ENCODE results near the gene TWNK. TPM values are rescaled to one million over a fixed set of nuclear protein-coding genes. Genes with fewer than 3 reads are reported as not detected.
A peak's percentile ranks its signal among the peaks of the same experiment; 100 is the strongest.

TWNK gene
- total RNA-seq, 2 experiments from 2014 or later, result 2.7 to 2.8 TPM

GRCh38 chr10:100984672-100985177 is 2.6 kb upstream of the TWNK start:
- Histone ChIP-seq H3K4me1 (ENCODE audit: insufficient read depth, low read length) (peaks cover 35% of the 10 kb centered on the region), H3K27ac (ENCODE audit: low read depth in 1 of 2, low read length in 2 of 2) (no peak overlapping the region), H3K36me3 (ENCODE audit: insufficient read depth, low read length) (peaks cover 50% of the 10 kb centered on the region), H3K27me3 (ENCODE audit: control insufficient read depth in 1 of 2, insufficient read depth in 2 of 2, low read length in 2 of 2) (no peaks in the 10 kb centered on the region), H3K4me3 (ENCODE audit: low read length) (no peak overlapping the region), H3K9me3 (ENCODE audit: control insufficient read depth in 1 of 2, insufficient read depth in 1 of 2, low read length in 2 of 2) (no peaks in the 10 kb centered on the region)
- Mint-ChIP-seq H3K9me3 (no peaks in the 10 kb centered on the region), H3K4me3 (peak overlapping the region; percentile 11), H3K27me3 (no peaks in the 10 kb centered on the region), H3K4me1 (ENCODE audit: low read depth) (peaks cover 17% of the 10 kb centered on the region), H3K36me3 (ENCODE audit: low read depth) (peaks cover 71% of the 10 kb centered on the region), H3K27ac (no peak overlapping the region)
- no peak for TF ChIP-seq CTCF (IDR thresholded peaks at IDR 0.05)
- intact Hi-C loops (cut with DNase I, micrococcal nuclease), result loop anchor here in 1 of 2 experiments (5.0 kb wide), 1 partner anchor 447 kb away; the partner anchor contains the start of gene HIF1AN
- ATAC-seq (ENCODE audit: poor library complexity) (no peak), DNase-seq (no peak)
- ChIA-PET CTCF (no interaction called here), POLR2A (interaction anchor here (0.8 to 4.7 kb wide), 2 partner anchors 13 to 15 kb away, joined by 3 to 34 read pairs; partner anchors contain the start of gene LZTS2)

DNA sequence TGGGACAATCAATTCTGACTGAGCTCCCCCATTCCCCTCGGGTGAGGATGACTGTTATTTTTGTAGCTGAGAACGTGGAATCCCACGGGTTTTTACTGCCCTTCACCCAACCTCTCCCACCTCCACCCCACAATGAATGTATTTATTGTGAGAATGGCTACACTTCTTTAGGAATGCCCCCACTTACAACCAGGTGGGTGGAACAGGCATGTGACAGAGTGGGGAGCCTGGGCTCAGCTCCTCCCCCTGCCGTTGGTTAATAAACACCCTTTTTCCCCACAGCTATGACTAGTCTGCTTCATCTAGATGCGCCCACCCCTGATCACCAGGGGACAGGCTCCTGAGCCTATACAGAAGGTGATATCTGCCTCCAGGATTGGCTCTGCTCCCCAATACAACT is 2.0 kb upstream of the TWNK start:
- Mint-ChIP-seq H3K4me1 (ENCODE audit: low read depth) (peaks cover 19% of the 10 kb centered on the region), H3K9me3 (no peaks in the 10 kb centered on the region), H3K27me3 (no peaks in the 10 kb centered on the region), H3K36me3 (ENCODE audit: low read depth) (peaks cover 69% of the 10 kb centered on the region), H3K27ac (no peak overlapping the region), H3K4me3 (peak overlapping the region; percentile 97)
- H3K4me1 ChIP-seq (ENCODE audit: insufficient read depth, low read length), result peaks cover 41% of the 10 kb centered on the region
- ChIA-PET POLR2A (interaction anchor here (0.8 to 4.7 kb wide), 2 partner anchors 13 to 15 kb away, joined by 3 to 34 read pairs; partner anchors contain the start of gene LZTS2), CTCF (interaction anchor here (1.1 to 1.2 kb wide), 2 partner anchors 12 to 29 kb away, joined by 3 to 4 read pairs; no protein-coding TSS in a partner anchor)
- TF ChIP-seq CTCF (IDR thresholded peaks at IDR 0.05), result no peak
- no peak for ATAC-seq (ENCODE audit: poor library complexity)
- DNase-seq, result no peak
- no peak overlapping the region for H3K27ac ChIP-seq (ENCODE audit: low read depth in 1 of 2, low read length in 2 of 2)
- intact Hi-C loops (cut with DNase I, micrococcal nuclease), result loop anchor here in 1 of 2 experiments (5.0 kb wide), 1 partner anchor 448 kb away; the partner anchor contains the start of gene HIF1AN
- H3K9me3 ChIP-seq (ENCODE audit: control insufficient read depth in 1 of 2, insufficient read depth in 1 of 2, low read length in 2 of 2), result no peaks in the 10 kb centered on the region
- H3K36me3 ChIP-seq (ENCODE audit: insufficient read depth, low read length), result peaks cover 49% of the 10 kb centered on the region
- no peak overlapping the region for H3K4me3 ChIP-seq (ENCODE audit: low read length)
- no peaks in the 10 kb centered on the region for H3K27me3 ChIP-seq (ENCODE audit: control insufficient read depth in 1 of 2, insufficient read depth in 2 of 2, low read length in 2 of 2)

DNA sequence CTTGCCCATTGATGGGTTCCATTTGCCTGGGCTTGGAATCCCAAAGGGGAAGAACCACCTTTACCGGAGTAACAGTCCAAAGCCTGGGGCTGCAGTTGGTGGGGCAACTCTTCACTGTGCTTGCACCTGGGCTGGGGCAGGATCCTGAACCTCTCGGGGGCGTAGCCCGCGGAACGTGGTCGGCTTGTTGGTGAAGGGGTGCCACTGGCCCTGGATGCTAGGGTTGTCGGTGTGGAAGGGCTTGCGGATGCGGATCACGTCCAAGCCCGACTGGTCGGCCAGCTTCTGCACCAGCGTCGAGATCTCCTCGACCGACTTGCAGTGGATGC is 756 bp upstream of the TWNK start:
- Histone ChIP-seq H3K4me3 (ENCODE audit: low read length) (peak overlapping the region; percentile 96), H3K4me1 (ENCODE audit: insufficient read depth, low read length) (peaks cover 41% of the 10 kb centered on the region), H3K27me3 (ENCODE audit: control insufficient read depth in 1 of 2, insufficient read depth in 2 of 2, low read length in 2 of 2) (no peaks in the 10 kb centered on the region), H3K36me3 (ENCODE audit: insufficient read depth, low read length) (peaks cover 49% of the 10 kb centered on the region), H3K27ac (ENCODE audit: low read depth in 1 of 2, low read length in 2 of 2) (peak overlapping the region in 1 of 2 donors; percentile 67), H3K9me3 (ENCODE audit: control insufficient read depth in 1 of 2, insufficient read depth in 1 of 2, low read length in 2 of 2) (no peaks in the 10 kb centered on the region)
- H3K36me3 Mint-ChIP-seq (ENCODE audit: low read depth), result peaks cover 68% of the 10 kb centered on the region
- ChIA-PET POLR2A (interaction anchor here (1.0 to 4.7 kb wide), 3 partner anchors 11 to 46 kb away, joined by 3 to 34 read pairs (median 3); partner anchors contain the start of gene LZTS2), CTCF (interaction anchor here (0.9 to 1.2 kb wide), 3 partner anchors 13 to 63 kb away, joined by 3 to 4 read pairs (median 3); partner anchors contain the start of gene LZTS2)
- peak overlapping the region; percentile 97 for H3K4me3 Mint-ChIP-seq
- no peaks in the 10 kb centered on the region for H3K9me3 Mint-ChIP-seq
- ATAC-seq (ENCODE audit: poor library complexity) (no peak), DNase-seq (no peak)
- peak overlapping the region; percentile 86 for H3K27ac Mint-ChIP-seq
- H3K4me1 Mint-ChIP-seq (ENCODE audit: low read depth), result peaks cover 26% of the 10 kb centered on the region
- no peak for TF ChIP-seq CTCF (IDR thresholded peaks at IDR 0.05)
- H3K27me3 Mint-ChIP-seq, result no peaks in the 10 kb centered on the region
- intact Hi-C loops (cut with DNase I, micrococcal nuclease), result loop anchor here in 1 of 2 experiments (2.0 to 5.0 kb wide), 2 partner anchors 74 to 449 kb away; partner anchors contain the start of genes HIF1AN and SLF2
